Right renal cortex interstitium (tissue), 3 donors: Measurements from ENCODE around the gene ADORA2A. TPM values are rescaled to one million over a fixed set of nuclear protein-coding genes. Genes with fewer than 3 reads are reported as not detected.

Source experiments
- DNase-seq, 3 donors: peaks; one replicate each; pipeline ENCODE4 v3.0.0-alpha.2; 2013; ENCODE audit warnings: low read depth in 3 of 3, low spot score in 2 of 3
- polyA plus RNA-seq, 3 donors: library from polyadenylated mRNA; unstranded; fragments of 120-200 nt; gene quantifications; one replicate each; pipeline ENCODE4 v1.2.1, GENCODE V29; 2013; ENCODE audit not compliant: insufficient read length in 3 of 3

ADORA2A gene
- 1 to 10 TPM; 5.4 to 7.3 (median 5.9) TPM for polyA plus RNA-seq

DNA sequence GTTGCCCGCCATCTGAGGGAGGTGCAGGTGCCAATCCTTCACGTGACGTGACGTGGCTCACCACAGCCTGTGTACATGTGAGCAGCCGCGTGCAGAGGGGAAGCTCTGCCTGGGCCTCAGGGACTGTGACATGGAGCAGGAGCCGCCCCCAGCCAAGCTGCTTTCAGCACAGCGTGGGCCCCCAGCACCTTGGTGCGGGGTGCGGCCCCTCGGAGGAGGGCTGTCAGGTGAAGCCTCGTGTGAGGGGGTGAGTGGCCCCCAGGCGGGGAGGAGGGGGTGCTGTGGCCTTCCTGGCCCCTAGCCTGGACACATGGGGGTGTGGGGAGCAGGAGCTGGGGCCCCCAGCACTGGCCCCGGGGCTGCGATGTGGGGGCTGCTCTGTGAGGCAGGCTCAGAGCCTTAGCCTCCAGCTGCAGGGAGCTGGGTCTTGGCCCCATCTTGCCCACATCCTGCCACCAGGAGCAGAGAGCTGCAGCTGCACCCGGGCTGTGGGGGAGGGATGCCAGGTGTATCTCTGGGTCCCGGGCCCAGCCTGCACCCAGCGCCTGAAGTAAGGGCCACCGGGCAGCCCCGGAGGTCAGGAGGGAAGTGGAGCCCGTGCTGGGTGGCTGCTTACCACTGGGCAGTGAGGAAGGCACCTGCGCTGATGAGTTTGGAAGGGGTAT is at the start of gene ADORA2A:
Gene ADORA2A (plus strand): TSS at position 100 of the 665 bp plus-strand sequence. CDS start 5,806 bp downstream, outside the sequence.
- DNase-seq, result no peak

DNA sequence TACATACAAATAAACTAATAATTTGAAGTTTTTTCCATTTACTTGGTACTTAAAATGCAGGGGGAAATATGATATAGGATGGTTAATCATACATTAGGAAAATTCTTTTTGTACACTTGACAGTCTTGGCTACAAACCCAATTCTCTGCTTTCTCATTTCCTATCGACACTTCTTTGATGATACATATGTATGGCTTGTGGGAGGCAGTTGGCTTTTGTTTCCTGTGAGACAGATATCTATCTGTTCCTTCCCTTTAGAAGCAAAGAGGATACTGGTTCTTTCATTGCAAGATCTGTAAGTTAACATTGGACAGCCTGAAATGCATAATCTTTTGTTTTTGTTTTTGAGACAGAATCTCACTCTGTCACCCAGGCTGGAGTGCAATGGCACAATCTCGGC is 47.9 kb upstream of the ADORA2A start:
- no peak for DNase-seq

DNA sequence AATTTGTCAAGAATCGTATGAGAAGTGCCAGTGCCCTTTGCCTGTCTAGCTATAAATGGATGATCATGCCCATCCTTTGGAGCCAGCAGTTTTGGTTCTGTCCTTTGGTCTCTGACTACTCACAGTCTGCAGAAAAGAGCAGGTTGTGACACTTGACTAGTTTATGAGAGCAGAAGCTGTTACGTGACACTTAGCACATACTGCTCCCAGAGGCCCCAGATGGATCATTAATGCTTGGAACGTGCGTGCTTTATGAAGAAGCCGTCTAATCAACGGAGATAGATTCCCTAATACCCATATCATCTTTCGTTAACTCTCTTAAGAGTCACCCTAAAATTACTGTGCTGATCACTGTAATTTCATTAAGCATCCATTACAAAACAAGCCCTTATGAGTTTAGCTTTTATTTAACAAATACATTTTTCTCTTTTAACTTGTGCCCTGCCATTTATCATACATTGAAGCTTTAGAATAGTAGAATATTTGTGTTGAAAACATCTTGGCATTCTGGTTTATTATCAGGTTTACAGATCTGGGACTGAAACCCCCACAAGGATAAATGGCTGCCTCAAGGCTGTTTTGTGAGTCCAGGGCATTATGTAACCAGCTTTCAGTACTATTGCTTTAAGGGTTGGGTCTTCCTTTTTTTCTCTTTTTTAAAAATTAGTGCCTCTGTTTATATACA is 47.0 kb upstream of the ADORA2A start:
- DNase-seq, result no peak

DNA sequence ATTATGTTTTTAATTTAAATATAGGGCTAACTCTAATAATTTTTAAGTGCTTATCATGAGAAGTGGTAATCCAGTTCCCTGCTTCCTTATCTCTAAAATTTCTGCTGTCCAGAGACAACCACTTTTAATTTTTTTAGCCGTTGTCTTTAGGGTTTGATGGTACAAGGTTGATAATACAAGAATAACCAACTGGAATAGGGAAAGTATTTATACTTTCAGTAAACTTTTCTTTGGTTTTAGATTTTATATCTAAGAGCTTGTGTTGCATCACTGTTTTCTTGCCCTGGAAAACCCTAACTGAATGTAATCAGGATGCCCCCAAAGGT is 46.5 kb upstream of the ADORA2A start:
- DNase-seq, result no peak

DNA sequence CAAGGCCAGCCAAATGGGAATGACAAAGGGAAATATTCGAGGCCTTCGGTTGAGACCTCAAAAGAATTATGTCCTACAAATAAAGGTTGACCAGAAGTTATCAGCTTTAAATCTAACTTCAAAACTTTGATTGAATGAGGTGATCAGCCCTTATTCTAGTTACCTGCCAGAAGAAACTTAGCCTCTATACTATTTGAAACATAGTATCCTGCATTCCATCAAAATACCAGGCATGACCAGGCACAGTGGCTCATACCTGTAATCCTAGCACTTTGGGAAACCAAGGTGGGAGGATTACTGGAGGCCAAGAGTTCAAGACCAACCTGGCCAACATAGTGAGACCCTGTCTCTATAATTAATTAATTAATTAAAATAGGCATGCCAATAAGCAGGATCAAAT is 44.3 kb upstream of the ADORA2A start:
- no peak for DNase-seq

DNA sequence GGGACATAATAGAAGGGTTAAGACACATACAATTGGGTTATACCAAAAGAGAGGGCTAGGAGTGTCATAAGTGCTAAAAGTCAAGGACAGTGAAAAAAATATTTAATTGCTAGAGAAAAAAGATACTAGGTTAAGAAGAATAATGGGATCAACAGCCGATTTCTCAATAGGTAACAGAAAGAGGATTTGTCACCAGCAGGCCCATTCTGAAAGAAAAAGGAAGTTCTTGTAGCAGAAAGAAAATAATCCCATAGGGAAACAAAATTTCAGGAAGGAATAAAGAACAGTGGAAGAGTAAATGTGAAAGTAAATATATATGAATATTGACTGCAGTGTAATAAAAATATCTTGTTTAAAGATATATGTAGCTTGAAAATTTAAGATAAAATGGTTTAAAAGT is 43.3 kb upstream of the ADORA2A start:
- no peak for DNase-seq

DNA sequence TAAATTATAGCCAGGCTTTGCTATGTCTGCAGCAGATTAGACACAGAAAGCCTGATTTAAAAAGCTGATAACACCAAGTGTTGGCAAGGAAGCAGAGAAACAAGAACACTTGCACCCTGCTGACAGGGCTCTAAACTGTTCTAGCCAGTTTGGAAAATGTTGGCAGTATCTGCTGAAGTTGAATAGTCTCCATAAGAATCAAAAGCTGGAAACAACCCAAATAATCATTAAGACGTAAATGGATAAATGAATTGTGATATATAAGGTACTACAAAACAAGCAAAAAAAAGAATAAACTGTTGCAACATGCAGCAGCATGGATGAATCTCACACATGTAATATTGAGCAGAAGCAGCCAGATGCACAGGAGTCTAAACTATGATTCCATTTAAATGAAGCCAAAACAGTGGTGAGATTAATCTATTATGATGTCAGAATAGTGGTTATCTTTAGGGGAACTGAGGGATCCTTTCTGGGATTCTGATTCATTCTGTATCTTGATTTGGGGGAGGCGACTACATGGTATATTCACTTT is 40.4 kb upstream of the ADORA2A start:
- DNase-seq, result no peak

DNA sequence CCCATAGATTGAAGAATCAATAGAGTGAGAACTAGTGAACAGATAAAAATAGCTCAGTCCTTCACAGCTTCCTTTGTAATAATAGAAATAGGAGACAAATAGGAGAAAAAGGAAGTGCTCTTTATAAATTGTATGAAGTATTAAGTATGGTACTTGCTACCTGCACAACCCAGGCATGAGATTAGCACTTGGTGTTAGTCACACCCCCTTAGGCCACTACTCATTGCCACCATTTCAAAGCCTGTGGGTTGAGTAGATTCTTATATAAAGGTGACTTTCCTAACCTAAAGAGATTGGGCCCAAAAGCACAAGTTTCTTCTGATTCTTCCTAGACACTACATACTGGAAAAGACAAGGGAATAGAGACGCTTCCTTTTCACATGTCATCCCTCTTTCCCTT is 37.7 kb upstream of the ADORA2A start:
- no peak for DNase-seq

DNA sequence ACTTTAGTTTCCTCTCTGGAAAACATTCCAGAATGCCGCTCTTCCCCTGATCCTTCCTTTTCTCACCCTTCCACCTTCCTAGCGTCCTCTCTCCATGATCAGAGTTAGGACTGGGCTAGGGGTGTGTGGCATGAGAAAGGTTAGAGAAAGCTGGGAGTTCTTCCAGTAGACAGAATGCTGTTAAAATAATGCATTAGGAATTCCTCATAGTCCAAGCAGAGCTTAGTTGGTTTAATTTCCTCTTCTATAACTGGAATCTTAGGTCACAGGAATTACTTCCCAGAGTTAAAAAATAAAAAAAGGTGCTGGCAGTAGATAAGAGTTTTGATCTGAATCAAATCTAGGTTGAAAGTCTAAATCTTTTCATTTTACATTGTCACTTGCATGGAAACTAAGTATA is 37.2 kb upstream of the ADORA2A start:
- DNase-seq, result no peak

DNA sequence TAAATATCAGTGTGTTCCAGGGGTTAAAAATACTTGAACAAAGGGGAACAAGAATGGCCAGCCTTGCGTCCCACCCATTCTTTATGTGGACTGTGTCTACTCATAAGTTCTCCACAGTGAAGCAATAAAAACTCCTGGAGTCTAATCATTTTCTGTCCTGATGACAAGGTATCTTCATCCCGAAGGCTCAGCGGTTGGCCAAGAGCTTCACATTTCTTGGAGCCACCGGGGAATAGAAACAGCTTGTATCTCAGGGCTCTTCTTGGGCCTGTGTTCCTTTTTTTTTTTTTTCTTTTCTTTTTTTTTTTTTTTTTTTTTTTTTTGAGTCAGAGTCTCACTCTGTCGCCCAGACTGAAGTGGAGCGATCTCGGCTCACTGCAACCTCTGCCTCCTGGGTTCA is 36.8 kb upstream of the ADORA2A start:
- DNase-seq, result no peak

DNA sequence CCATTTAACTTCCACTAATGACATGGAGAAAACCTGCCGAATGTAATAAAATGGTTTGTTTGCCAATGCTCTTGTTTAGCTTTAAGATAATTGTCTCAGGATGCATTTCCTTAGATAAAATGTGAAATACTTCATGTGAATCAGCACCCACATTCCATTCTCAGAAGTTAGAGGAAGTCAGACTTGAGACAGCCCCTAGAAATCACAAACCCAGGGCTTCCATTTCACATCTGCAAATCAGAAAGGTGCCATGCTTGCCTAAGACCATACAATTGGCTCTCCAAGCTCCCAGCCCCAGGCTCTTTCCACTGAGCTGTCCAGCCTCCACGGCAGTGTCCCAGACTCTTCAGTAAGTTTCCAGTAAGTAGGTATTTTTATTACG is 35.6 kb upstream of the ADORA2A start:
- DNase-seq, result no peak

DNA sequence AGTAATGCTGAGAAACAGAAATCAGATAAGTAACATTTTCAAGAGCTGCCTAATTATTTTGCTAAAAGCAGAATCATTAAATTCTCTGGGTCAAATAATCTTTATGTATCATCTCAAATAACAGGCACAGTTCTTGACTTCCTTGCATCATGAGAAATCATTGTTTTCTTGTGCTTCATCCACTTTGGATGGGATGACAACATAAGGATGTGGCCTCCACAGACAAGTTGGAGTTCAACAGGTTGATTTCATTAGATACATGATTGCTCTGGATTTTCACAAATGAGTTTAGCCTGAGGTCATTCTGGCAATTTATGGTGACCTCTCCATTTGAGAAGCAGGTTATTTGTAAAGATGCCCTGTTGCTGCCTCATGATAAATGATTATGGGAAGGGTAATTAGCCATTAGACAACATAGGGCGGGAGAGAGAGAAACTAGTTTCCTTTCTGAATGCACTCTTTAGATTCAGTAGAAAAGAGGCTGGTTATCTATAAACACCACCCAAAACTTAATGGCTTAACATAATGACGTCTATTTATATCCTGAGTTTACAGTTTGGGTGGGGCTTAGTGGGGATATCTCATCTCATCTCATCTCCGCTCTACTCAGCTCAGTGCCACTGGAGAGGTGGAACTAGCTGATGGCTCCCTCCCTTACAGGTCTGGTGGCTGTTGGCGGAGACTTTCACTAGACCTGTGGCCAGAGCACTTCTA is 35.0 kb upstream of the ADORA2A start:
- DNase-seq, result no peak

DNA sequence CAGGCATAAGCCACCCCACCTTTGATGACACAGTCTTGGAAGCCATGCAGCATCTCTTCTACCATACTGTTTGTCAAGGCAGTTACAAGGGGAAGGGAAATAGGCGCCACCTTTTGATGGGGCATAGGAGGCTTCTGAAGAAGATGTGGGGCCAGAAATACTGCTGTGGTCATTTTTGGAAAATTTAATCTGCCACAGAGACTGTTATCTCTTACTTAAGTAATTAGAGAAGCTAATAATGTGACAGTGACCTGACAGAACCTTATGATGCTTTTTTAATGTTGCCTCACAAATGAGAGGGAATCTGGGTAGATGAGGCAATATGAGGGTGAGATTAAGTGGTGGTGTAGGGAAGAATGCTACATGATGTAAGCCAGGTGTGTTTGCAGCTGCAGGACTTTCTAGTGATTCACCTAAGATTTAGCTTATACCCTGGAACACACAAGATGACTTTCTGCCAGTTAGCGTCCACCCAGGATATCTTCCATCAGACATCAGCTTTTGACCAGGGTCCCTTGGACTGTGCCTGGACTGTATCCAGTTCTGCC is 34.3 kb upstream of the ADORA2A start:
- DNase-seq, result no peak

DNA sequence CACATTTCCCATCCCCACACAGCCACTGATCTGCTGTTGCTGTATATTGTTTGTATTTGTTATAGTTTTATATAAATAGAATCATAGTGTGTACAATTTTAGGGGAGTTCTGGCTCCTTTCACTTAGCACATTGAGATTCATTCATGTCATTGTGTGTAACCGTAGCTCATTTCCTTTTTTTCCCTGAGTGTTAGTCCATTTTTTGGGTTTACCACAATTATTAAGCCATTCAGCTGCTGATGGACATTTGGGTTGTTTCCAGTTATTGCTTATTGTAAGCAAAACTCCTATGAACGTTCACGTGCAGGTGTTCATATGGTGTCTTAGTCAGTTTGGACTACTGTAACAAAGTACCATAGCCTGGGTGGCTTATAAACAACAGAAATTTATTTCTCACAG is 33.6 kb upstream of the ADORA2A start:
- DNase-seq, result no peak

DNA sequence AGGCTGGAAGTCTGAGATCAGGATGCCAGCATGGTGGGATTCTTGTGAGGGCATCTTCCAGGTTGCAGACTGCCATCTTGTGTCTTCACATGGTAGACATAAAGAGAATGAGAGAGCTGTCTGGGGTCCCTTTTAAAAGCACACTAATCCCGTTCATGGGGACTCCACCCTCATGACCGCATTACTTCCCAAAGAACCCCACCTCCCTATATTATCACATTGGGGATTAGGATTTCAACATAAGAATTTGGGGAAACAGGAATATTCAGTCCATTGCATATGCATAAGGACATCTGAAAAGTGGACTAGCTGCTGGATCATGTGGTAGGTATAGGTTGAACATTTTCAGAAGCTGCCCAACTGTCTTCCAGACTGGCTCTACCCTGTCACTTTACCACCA is 33.1 kb upstream of the ADORA2A start:
- DNase-seq, result no peak

DNA sequence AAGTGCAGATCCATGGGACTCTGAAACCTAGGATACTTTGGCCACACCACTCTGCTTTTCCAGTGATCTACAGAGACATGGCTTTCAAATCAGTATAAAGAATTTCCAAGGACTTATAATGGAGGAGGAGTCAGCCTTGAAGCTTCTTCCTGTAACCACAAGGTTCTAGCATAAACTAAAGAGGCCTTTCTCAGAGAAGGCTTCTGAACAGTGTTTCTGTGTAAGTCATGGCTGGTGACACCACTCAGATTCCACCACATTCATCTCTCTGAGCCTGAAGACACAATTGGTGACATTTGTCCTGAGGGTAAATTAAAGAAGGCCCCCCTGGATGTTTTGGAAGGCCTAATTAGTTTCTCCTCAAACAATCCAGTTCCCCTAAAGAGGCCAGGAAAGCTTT is 29.0 kb upstream of the ADORA2A start:
- DNase-seq, result no peak

DNA sequence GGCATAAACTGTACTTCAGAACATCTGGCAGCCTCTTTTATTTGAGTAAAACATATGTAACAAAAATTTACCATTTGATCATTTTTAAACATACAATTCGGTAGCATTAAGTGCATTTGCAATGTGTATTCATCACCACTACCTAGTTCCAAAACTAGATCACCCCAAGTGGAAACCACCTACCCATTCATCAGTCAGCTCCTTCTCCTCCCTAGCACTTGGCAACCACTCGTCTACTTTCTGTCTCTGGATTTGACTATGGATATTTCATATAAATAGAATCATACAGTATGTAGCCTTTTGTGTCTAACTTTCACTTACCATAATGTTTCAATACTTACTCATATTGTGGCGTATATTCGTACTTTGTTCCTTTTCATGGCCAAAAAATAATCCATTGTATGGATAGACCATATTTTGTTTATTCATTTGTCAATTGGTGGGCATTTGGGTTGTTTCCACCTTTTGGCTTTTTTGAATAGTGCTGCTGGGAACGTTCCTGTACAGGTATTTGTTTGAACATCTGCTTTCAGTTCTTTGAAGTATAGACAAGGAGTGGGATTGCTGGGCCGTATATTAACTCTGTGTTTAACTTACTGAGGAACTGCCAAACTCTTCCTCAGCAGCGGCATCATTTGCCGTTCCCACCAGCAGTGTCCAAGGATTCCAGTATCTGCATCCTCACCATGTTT is 27.2 kb upstream of the ADORA2A start:
- no peak for DNase-seq

DNA sequence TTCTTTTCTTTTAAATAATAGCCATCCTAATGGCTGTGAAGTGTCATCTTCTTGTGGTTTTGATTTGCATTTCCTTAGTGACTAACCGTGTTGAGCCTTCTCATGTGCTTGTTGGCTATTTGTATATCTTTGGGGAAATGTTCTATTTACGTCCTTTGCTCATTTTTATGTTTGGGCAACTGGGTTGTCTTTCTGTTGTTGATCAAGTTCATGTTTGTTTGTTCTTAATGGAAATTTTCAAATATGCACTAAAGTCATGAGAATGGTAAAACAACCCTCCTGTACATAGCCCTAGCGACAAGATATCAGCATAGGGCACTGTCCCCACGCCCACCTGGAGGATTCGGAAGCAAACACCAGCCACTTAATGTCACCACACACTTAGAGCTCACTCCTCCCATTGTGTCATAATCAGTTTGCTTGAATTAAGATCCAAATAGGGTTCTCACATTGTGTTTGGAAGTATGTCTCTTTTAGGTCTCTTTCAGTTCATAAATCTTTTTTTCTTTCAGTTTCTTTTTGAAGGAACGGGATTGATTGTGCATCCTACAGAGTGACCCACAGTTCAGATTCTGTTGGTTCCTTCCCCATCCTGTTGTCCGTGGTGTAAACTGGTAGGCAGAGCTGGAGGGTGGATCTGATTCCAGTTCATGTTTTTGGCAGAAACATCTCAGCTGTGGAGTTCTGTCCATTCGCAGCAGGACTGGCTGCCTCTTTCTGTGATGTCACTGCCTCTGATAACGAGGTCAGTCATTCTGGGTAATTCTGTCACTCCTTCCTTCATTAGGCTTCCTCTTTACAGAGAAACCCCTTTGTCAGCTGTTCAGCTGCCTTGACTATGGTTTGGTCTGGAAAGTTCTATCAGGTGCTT is 26.4 kb upstream of the ADORA2A start:
- no peak for DNase-seq

DNA sequence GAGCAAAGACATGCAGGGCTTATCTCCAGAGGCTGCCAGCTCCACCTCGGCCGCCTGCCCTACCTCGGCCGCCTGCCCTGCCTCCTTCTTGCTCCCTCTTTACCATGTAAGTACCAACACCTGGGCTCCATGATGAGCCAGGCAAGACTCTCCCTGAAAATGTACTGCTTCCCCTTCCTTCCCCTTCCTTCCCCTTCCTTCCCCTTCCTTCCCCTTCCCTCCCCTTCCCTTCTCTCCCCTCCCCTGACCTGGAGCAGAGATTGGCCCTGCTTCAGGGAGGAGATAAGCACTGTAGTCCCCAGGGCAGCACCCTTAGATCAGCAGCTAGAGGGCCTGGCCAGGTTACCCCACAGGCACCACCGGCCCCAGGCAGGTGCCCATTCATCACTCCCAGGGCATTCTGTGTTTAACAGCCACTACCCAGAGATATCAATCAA is 25.4 kb upstream of the ADORA2A start:
- DNase-seq, result no peak
